Ishikawa (cell line): ENCODE data around the gene MAN2B2.

Experiments used
- CEBPB ChIP-seq: IDR thresholded peaks from 2 replicates; pipeline ENCODE4 v1.6.1; 2012
- CREB1 ChIP-seq: IDR thresholded peaks from 2 replicates; pipeline ENCODE4 v1.6.1; 2012; ENCODE audit warnings: low read depth
- EGR1 ChIP-seq: IDR thresholded peaks from 2 replicates; pipeline ENCODE4 v1.6.1; 2012
- EP300 ChIP-seq: IDR thresholded peaks from 2 replicates; pipeline ENCODE4 v1.6.1; 2012; ENCODE audit warnings: borderline replicate concordance
- FOXM1 ChIP-seq: IDR thresholded peaks from 2 replicates; pipeline ENCODE4 v1.6.1; 2012; ENCODE audit warnings: low read depth, borderline replicate concordance
- RAD21 ChIP-seq: IDR thresholded peaks from 2 replicates; pipeline ENCODE4 v1.6.1; 2012; ENCODE audit warnings: low read depth
- TAF1 ChIP-seq: IDR thresholded peaks from 2 replicates; pipeline ENCODE4 v1.6.1; 2012; ENCODE audit warnings: low read depth, mild to moderate bottlenecking
- TEAD4 ChIP-seq: IDR thresholded peaks from 2 replicates; pipeline ENCODE4 v1.6.1; 2012
- YY1 ChIP-seq: IDR thresholded peaks from 2 replicates; pipeline ENCODE4 v1.6.1; 2012; ENCODE audit warnings: low read depth
- ZBTB7A ChIP-seq: IDR thresholded peaks from 2 replicates; pipeline ENCODE4 v1.6.1; 2012; ENCODE audit warnings: low read depth
- TF ChIP-seq, protein P1 (sequence below): IDR thresholded peaks from 2 replicates; pipeline ENCODE4 v1.6.1; 2012; ENCODE audit warnings: low read depth, mild to moderate bottlenecking
- TF ChIP-seq, protein P2 (sequence below): IDR thresholded peaks from 2 replicates; pipeline ENCODE4 v1.6.1; 2012
- TF ChIP-seq, protein P3 (sequence below): IDR thresholded peaks from 2 replicates; pipeline ENCODE4 v1.6.1; 2012

DNA sequence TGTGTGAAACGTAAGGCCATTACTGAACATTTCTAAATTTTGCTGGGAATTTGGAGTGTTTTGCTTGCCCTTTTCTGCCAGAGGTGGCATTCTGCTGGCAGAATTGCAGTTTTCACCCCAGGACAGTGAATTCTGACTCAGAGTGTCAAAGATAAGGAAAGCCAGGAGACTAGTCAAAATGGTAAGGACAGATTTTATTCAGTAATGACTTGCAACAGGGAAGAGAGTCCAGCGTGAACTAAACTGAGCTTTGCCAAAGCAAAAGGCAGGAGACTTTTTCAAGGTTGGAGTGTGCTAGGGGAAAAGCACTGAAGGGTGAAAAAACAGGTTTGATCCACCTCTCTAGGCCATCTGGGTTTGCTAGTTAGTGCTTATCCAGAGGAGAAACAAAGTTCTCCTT is 84.9 kb downstream of the MAN2B2 start:
- TF ChIP-seq RAD21 = no peak
- TF ChIP-seq, protein P1, sequence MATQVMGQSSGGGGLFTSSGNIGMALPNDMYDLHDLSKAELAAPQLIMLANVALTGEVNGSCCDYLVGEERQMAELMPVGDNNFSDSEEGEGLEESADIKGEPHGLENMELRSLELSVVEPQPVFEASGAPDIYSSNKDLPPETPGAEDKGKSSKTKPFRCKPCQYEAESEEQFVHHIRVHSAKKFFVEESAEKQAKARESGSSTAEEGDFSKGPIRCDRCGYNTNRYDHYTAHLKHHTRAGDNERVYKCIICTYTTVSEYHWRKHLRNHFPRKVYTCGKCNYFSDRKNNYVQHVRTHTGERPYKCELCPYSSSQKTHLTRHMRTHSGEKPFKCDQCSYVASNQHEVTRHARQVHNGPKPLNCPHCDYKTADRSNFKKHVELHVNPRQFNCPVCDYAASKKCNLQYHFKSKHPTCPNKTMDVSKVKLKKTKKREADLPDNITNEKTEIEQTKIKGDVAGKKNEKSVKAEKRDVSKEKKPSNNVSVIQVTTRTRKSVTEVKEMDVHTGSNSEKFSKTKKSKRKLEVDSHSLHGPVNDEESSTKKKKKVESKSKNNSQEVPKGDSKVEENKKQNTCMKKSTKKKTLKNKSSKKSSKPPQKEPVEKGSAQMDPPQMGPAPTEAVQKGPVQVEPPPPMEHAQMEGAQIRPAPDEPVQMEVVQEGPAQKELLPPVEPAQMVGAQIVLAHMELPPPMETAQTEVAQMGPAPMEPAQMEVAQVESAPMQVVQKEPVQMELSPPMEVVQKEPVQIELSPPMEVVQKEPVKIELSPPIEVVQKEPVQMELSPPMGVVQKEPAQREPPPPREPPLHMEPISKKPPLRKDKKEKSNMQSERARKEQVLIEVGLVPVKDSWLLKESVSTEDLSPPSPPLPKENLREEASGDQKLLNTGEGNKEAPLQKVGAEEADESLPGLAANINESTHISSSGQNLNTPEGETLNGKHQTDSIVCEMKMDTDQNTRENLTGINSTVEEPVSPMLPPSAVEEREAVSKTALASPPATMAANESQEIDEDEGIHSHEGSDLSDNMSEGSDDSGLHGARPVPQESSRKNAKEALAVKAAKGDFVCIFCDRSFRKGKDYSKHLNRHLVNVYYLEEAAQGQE = no peak
- no peak for TF ChIP-seq YY1
- no peak for TF ChIP-seq TEAD4
- TF ChIP-seq CREB1 = no peak
- TF ChIP-seq TAF1 = no peak
- TF ChIP-seq FOXM1 = no peak
- TF ChIP-seq CEBPB = no peak
- no peak for TF ChIP-seq EGR1
- TF ChIP-seq EP300 = no peak
- TF ChIP-seq ZBTB7A = no peak
- TF ChIP-seq, protein P2, sequence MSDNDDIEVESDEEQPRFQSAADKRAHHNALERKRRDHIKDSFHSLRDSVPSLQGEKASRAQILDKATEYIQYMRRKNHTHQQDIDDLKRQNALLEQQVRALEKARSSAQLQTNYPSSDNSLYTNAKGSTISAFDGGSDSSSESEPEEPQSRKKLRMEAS = no peak
- TF ChIP-seq, protein P3, sequence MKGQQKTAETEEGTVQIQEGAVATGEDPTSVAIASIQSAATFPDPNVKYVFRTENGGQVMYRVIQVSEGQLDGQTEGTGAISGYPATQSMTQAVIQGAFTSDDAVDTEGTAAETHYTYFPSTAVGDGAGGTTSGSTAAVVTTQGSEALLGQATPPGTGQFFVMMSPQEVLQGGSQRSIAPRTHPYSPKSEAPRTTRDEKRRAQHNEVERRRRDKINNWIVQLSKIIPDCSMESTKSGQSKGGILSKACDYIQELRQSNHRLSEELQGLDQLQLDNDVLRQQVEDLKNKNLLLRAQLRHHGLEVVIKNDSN = no peak
